GM19467 (cell line): ENCODE data around the gene CIRBP.
A peak's percentile ranks its signal among the peaks of the same experiment; 100 is the strongest.

Source experiments
- ATAC-seq: cut with Tn5 transposase; IDR thresholded peaks from one replicate; pipeline ENCODE4 v1.9.1; 2021; ENCODE audit warnings: mild to moderate bottlenecking, moderate library complexity; ENCODE audit not compliant: unreplicated experiment

Gene CIRBP

GRCh38 chr19:1254530-1255185 is 14.5 kb upstream of the CIRBP start:
- no peak for ATAC-seq

- ATAC-seq: no peak
These were observed 13.7 kb upstream of the CIRBP start for GRCh38 chr19:1255186-1256161.

- ATAC-seq: no peak
These were observed 12.3 kb upstream of the CIRBP start for GRCh38 chr19:1256646-1257474.

GRCh38 chr19:1257475-1258162 is 11.5 kb upstream of the CIRBP start:
- no peak for ATAC-seq

GRCh38 chr19:1258163-1258492 is 11.0 kb upstream of the CIRBP start:
- ATAC-seq: no peak

GRCh38 chr19:1258707-1259205 is 10.4 kb upstream of the CIRBP start:
- no peak for ATAC-seq

GRCh38 chr19:1259206-1259875 is 9.8 kb upstream of the CIRBP start:
- ATAC-seq: no peak

GRCh38 chr19:1259876-1260748 is 9.0 kb upstream of the CIRBP start:
- ATAC-seq: peak; percentile 4

- ATAC-seq: peak; percentile 44
These were observed 8.2 kb upstream of the CIRBP start for GRCh38 chr19:1260749-1261537.

- ATAC-seq: no peak
These were observed 7.7 kb upstream of the CIRBP start for GRCh38 chr19:1261538-1261797.

GRCh38 chr19:1261798-1262622 is 7.1 kb upstream of the CIRBP start:
- ATAC-seq: no peak

- no peak for ATAC-seq
These were observed 6.5 kb upstream of the CIRBP start for GRCh38 chr19:1262623-1263123.

- no peak for ATAC-seq
These were observed 5.9 kb upstream of the CIRBP start for GRCh38 chr19:1263188-1263587.

- ATAC-seq: no peak
These were observed 4.1 kb upstream of the CIRBP start for GRCh38 chr19:1264801-1265614.

- ATAC-seq: no peak
These were observed 3.5 kb upstream of the CIRBP start for GRCh38 chr19:1265615-1266128.

- no peak for ATAC-seq
These were observed 2.8 kb upstream of the CIRBP start for GRCh38 chr19:1266129-1266915.
